Uterus (tissue), 4 donors: ENCODE measurements around the gene KCNG2. TPM values are rescaled to one million over a fixed set of nuclear protein-coding genes. Genes with fewer than 3 reads are reported as not detected.
A peak's percentile ranks its signal among the peaks of the same experiment; 100 is the strongest.

ENCODE experiments used
- DNase-seq, 2 donors: peaks; one replicate each; pipeline ENCODE4 v3.0.0-alpha.2; 2019 to 2020
- H3K27ac ChIP-seq, 2 donors: fragments of 200-600 bp; sonication (generic); 1 replicate in 1 of 2; 2 replicates in 1 of 2; pipeline ENCODE4 v1.5.1; 2016 to 2018
- H3K27me3 ChIP-seq, 2 donors: fragments of 200-600 bp; sonication (generic); one replicate each; pipeline ENCODE4 v1.5.1; 2018 to 2019; ENCODE audit warnings: control low read depth in 1 of 2
- H3K36me3 ChIP-seq, 2 donors: fragments of 200-600 bp; sonication (generic); one replicate each; pipeline ENCODE4 v1.5.1; 2019; ENCODE audit warnings: control low read depth in 1 of 2
- H3K4me1 ChIP-seq, 2 donors: fragments of 200-600 bp; sonication (generic); one replicate each; pipeline ENCODE4 v1.5.1; 2018 to 2019; ENCODE audit warnings: control low read depth in 1 of 2
- H3K4me3 ChIP-seq, 2 donors: fragments of 200-600 bp; sonication (generic); 1 replicate in 1 of 2; 2 replicates in 1 of 2; pipeline ENCODE4 v1.5.1; 2018 to 2019; ENCODE audit warnings: mild to moderate bottlenecking in 1 of 2
- H3K9me3 ChIP-seq, 2 donors: fragments of 200-600 bp; sonication (generic); one replicate each; pipeline ENCODE4 v1.5.1; 2019; ENCODE audit warnings: control low read depth in 1 of 2
- CTCF ChIP-seq, 4 experiments: fragments of 200-600 bp in 2 of 4; fragments of 450-650 bp in 2 of 4; sonication (generic) in 2 of 4; IDR thresholded peaks; one replicate each; pipeline ENCODE4 v1.5.1; 2016 to 2019; ENCODE audit warnings: antibody characterized with exemption in 4 of 4, mild to moderate bottlenecking in 2 of 4, moderate library complexity in 1 of 4
- POLR2A ChIP-seq, 2 donors: fragments of 450-650 bp; IDR thresholded peaks; one replicate each; pipeline ENCODE4 v1.6.1; 2016; ENCODE audit warnings: antibody characterized with exemption in 2 of 2, mild to moderate bottlenecking in 1 of 2, moderate library complexity in 1 of 2
- intact Hi-C: fragments of 100-400 bp; cut with DNase I; formaldehyde crosslinking; loops from one replicate; pipeline ENCODE4 v1.15.1; 2023; ENCODE audit warnings: low total_unique reads
- total RNA-seq, 4 donors: library from RNA; depleted of rRNA in 3 of 4; stranded (reverse); fragments of >200 nt in 3 of 4; gene quantifications; one replicate each; pipeline versions ENCODE4 v1.1.0 to v1.2.4, GENCODE V29; 2014 to 2023
- donor health status: DM: yes; HTN: yes; CAD: no.

KCNG2 gene
- total RNA-seq, 4 donors from 2014 or later, result 0.59 TPM; not detected in 3

DNA sequence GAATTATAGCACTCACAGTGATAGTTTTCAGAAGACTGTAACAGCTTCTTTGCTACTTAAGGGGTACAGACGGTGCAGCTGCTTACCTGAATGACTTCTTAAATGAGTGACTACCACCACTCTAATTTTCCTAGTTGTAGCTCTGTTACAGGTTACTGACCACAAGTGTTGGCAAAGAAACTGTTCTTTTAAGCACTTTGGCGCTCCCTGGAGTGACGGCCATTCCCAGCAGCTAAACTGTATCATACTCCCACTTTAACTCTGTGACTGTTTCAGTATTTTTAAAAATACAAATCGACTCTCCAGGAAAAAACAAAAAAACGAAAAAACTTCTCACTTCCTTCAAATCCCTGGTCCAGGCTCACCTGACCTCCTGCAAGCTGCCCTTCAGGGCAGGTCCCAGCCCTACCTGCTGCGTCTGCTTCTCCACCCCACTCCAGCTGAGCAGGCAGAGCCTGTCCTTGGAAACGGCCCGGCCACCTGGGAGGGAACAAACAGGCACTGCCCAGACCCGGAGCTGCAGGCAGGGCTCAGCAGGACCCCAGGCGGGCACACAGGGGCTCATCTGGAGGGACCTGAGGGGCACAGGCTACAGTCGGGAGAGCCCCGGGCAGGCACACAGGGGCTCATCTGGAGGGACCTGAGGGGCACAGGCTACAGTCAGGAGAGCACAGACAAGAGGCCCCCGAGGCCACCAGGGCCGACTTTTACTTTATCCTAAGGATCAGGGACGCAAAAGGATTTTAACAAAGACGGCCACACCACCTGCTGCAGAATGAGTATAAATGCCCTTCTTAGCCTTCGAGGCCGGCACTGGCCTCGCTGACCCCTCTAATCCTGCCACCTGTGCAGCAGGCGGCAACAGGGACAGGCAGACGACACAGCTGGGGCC, 129.2 kb downstream of the KCNG2 start:
- intact Hi-C loops, result no loop called here
- peaks cover 0 to 8% of the 10 kb centered on the region in 2 donors for H3K4me1 ChIP-seq
- H3K27ac ChIP-seq, result no peak overlapping the region
- peak; percentile 11 for DNase-seq
- H3K27me3 ChIP-seq, result no peaks in the 10 kb centered on the region
- no peaks in the 10 kb centered on the region for H3K36me3 ChIP-seq
- TF ChIP-seq POLR2A (IDR thresholded peaks at IDR 0.05) (no peak), CTCF (IDR thresholded peaks at IDR 0.05) (no peak)
- H3K4me3 ChIP-seq, result no peak overlapping the region
- peaks cover 0 to 25% of the 10 kb centered on the region in 2 donors for H3K9me3 ChIP-seq

DNA sequence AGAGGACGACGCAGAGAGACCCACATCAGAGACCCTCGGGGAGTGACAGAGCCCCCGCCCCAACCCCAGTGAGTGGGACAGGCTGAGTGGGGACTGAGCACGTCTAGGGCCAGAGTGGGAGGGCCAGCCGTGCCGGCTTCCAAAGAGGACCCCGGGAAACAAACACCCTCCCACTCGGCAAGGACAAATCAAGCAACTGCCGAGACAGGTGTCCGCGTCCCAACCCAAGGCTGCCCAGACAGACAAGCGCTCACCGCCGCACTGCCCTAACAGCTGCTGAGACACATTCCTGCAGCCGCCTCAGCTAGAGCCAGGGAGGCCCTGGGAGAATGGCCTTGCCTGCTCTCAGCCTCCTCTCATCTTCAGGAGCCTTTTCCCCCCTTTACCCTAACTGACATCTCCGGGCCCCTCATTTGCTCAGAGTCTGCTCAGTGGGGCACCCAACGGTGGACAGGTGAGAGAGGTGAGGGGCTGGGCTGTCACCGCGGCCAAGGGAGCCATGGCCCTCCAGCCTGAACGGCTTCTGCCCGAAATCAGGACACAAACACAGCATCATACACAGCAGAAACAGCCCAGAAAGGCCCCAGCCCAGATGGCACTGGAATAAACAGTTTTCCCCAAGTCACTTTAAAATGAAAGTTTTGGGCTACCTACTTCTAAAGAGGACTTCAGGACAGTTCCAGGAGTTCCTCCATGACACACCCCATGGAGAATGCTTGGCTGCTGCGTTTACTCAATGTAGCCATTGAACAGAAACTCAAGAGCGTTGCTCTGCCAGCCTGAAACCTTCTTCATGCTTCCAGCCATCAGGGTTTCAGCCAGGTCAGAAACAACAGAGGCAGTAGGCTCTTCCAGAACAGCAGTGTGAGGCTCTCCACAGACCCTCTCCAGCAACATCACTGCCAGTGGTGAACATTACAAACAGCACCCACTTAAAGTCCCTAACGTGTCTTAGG, 130.1 kb downstream of the KCNG2 start:
- no peak overlapping the region for H3K4me3 ChIP-seq
- H3K27me3 ChIP-seq, result no peaks in the 10 kb centered on the region
- TF ChIP-seq CTCF (IDR thresholded peaks at IDR 0.05) (no peak), POLR2A (IDR thresholded peaks at IDR 0.05) (no peak)
- no peaks in the 10 kb centered on the region for H3K36me3 ChIP-seq
- DNase-seq, result peak; percentile 1 to 11
- no peak overlapping the region for H3K27ac ChIP-seq
- peaks cover 0 to 8% of the 10 kb centered on the region in 2 donors for H3K4me1 ChIP-seq
- H3K9me3 ChIP-seq, result peaks cover 0 to 33% of the 10 kb centered on the region in 2 donors
- intact Hi-C loops, result no loop called here

GRCh38 chr18:79928563-79928960, 130.8 kb downstream of the KCNG2 start:
- peak; percentile 2 to 5 for DNase-seq
- H3K27ac ChIP-seq, result no peak overlapping the region
- H3K9me3 ChIP-seq, result peaks cover 0 to 40% of the 10 kb centered on the region in 2 donors
- intact Hi-C loops, result no loop called here
- peaks cover 0 to 8% of the 10 kb centered on the region in 2 donors for H3K4me1 ChIP-seq
- H3K4me3 ChIP-seq, result no peak overlapping the region
- TF ChIP-seq POLR2A (IDR thresholded peaks at IDR 0.05) (no peak), CTCF (IDR thresholded peaks at IDR 0.05) (no peak)
- no peaks in the 10 kb centered on the region for H3K36me3 ChIP-seq
- no peaks in the 10 kb centered on the region for H3K27me3 ChIP-seq

GRCh38 chr18:79930020-79930642, 132.4 kb downstream of the KCNG2 start:
- Histone ChIP-seq H3K4me3 (no peak overlapping the region), H3K36me3 (no peaks in the 10 kb centered on the region), H3K4me1 (peaks cover 0 to 2% of the 10 kb centered on the region in 2 donors), H3K27me3 (no peaks in the 10 kb centered on the region), H3K9me3 (peaks cover 0 to 42% of the 10 kb centered on the region in 2 donors), H3K27ac (no peak overlapping the region)
- TF ChIP-seq POLR2A (IDR thresholded peaks at IDR 0.05) (no peak), CTCF (IDR thresholded peaks at IDR 0.05) (no peak)
- intact Hi-C loops, result no loop called here
- no peak for DNase-seq
